Fibroblast of pulmonary artery (primary cell): Measurements from ENCODE around the gene INTS6.

Source experiments
- DNase-seq: peaks from one replicate; pipeline ENCODE4 v3.0.0-alpha.2; 2010; ENCODE audit warnings: low read depth
- H3K4me3 ChIP-seq: replicated peaks from 2 replicates; pipeline ENCODE4 v1.5.1; 2011; ENCODE audit warnings: low read depth, mild to moderate bottlenecking, control low read depth, low read length, moderate library complexity
- TF ChIP-seq, protein P1 (sequence below): IDR thresholded peaks from 2 replicates; pipeline ENCODE4 v1.5.1; 2011; ENCODE audit warnings: mild to moderate bottlenecking, control low read depth, low read length, inconsistent platforms; ENCODE audit errors: missing control alignments

The INTS6 gene

DNA sequence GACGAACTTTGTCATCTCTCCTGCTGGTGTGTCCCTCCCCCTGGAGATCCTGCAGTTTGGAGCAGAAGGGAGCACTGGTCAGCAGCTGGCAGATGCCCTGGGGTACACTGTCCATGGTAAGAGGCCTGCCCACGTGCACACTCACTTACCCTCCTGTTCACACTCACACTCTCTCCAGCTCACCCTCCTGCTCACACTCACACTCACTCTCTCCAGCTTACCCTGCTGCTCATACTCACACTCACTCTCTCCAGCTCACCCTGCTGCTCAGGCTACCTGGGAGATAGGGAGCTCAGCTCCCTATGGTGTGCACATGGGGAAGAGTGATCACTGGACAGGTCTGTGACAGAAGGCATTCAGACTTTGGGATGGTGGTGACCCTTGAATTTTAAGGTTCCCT lies 111.6 kb downstream of the INTS6 start:
- TF ChIP-seq, protein P1, sequence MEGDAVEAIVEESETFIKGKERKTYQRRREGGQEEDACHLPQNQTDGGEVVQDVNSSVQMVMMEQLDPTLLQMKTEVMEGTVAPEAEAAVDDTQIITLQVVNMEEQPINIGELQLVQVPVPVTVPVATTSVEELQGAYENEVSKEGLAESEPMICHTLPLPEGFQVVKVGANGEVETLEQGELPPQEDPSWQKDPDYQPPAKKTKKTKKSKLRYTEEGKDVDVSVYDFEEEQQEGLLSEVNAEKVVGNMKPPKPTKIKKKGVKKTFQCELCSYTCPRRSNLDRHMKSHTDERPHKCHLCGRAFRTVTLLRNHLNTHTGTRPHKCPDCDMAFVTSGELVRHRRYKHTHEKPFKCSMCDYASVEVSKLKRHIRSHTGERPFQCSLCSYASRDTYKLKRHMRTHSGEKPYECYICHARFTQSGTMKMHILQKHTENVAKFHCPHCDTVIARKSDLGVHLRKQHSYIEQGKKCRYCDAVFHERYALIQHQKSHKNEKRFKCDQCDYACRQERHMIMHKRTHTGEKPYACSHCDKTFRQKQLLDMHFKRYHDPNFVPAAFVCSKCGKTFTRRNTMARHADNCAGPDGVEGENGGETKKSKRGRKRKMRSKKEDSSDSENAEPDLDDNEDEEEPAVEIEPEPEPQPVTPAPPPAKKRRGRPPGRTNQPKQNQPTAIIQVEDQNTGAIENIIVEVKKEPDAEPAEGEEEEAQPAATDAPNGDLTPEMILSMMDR = no peak
- DNase-seq = no peak

DNA sequence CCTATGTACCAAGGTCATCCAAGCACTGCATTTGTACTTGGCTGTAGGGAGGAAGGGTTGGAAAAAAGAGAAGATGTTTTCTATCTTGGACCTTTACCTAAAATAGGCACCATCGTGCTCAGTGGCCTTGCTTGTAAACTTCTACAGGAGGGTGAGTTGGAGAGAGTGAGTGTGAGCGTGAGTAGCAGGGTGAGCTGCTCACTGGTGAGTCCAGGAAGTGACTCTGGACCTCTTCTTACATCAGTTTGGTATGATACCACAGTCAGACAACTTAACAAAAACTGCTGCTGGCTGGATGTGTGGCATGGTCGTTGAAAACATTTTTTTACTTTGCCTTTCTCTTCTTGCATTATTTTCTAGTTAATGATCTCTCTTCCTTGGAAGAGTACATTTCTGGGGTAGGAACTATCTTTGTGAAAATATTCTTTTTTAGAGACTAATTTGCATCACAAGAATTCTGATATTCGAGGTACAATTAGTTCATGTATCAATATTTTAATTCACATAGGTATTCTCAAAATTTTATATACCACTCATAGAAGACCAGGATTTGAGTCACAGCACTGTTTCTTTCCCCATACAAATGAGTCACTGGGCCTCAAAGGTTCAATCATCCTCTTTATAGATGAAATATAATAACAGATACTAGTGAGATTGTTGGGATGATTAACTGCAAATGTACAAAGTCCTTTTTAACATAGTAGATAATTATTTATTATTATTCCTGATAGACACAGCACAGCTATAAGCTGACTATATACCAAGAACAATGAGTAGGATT lies 112.7 kb downstream of the INTS6 start:
- no peak for DNase-seq
- TF ChIP-seq, protein P1 = no peak
- no peak overlapping the region for H3K4me3 ChIP-seq

More for the DNA sequence above, 111.6 kb downstream of the INTS6 start:
- no peak overlapping the region for H3K4me3 ChIP-seq

DNA sequence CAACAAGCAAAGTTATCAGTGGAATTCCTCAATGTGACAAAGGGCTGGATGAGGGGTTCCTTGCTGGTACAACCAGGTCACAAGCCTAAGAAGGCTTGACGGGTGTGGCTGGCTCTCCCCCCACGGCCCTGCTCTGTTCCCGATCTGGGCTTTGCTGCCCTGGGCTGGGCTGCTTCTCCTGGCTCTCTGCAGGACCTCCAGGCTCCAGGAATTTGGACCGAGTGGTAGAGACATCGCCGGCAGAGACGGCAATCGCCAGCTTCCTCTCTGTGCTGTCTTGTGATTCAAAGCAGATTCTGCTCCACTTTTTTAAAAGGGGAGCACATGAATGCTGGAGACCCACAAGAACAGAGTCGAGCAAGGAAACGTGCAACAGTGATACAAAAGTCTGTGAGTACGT lies 113.5 kb downstream of the INTS6 start, which contains the start of gene SERPINE3:
SERPINE3 (plus strand) TSS at position 338 of the 400 bp plus-strand sequence. CDS start 1,401 bp downstream, outside the sequence.
- H3K4me3 ChIP-seq = no peak within 1 kb of the TSS
- DNase-seq = no peak
- TF ChIP-seq, protein P1 = no peak

DNA sequence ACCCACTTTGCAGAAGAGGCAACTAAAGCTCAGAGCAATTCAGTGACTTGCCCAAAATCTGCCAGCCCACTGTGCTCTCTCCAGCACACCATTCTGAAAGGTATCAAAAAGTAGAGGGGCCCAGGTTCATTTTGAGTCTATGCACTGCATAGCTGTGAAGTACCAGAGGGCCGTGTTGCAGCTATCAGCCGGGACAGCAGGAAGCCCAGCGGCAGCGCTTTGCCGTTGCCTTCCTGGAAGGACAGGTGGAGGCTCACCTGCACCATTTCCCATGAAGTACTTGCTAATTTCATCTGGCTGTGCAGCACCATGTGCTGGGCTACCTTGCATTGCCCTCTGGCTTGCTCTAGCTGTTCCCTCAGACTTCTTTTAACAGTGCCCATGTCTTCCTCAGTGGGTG lies 116.1 kb downstream of the INTS6 start:
- TF ChIP-seq, protein P1 = no peak

DNA sequence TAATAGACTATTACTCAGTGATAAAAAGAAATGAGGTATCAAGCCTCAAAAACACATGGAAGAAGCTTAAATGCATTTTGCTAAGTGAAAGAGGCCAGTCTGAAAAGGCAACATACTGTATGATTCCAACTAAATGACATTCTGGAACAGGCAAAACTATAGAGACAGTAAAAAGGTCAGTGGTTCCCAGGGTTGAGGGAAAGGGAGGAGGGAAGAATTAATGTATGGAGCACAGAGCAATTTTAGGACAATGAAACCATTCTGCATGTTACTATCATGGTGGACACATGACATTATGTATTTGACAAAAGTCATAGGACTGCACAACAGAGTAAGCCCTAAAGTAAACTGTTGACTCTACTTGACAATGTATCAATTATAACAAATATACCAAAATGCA lies 119.0 kb downstream of the INTS6 start:
- DNase-seq = no peak
- H3K4me3 ChIP-seq = no peak overlapping the region
- TF ChIP-seq, protein P1 = no peak

More for the DNA sequence above, 116.1 kb downstream of the INTS6 start:
- H3K4me3 ChIP-seq = no peak overlapping the region
- DNase-seq = no peak

DNA sequence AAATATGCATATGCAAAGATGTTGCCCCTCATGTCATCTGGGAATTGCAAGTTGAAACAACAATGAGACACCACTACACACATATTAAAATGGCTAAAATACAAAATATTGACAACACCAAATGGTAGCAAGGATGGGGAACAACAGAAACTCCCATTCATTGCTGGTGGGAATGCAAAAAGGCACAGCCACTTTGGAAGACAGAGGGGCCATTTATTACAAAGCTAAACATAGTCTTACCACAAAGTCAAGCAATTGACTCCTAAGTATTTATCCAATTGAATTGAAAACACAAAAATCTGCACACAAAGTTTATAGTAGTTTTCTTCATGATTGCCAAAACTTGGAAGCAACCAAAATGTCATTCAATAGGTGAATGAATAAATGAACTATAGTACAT lies 119.4 kb downstream of the INTS6 start:
- TF ChIP-seq, protein P1 = no peak
- DNase-seq = no peak
- no peak overlapping the region for H3K4me3 ChIP-seq
